GM13976 (cell line): ENCODE measurements around the gene EEIG1.

Experiments
- DNase-seq: peaks from one replicate; pipeline ENCODE4 v3.0.0; 2012; ENCODE audit warnings: low spot score
- in situ Hi-C: fragments of 300-500 bp; cut with MboI; formaldehyde crosslinking; loops from one replicate; pipeline ENCODE4 v1.12.0; 2022; ENCODE audit warnings: low sequenced_read_pairs, mixed read lengths, inconsistent platforms; ENCODE audit not compliant: unreplicated experiment
- TF ChIP-seq, protein P1 (sequence below): IDR thresholded peaks from 2 replicates; pipeline ENCODE4 v1.5.1; 2012; ENCODE audit warnings: borderline replicate concordance, mild to moderate bottlenecking; ENCODE audit not compliant: insufficient read depth; ENCODE audit errors: extremely low read depth, missing control alignments, control extremely low read depth

The EEIG1 gene

DNA sequence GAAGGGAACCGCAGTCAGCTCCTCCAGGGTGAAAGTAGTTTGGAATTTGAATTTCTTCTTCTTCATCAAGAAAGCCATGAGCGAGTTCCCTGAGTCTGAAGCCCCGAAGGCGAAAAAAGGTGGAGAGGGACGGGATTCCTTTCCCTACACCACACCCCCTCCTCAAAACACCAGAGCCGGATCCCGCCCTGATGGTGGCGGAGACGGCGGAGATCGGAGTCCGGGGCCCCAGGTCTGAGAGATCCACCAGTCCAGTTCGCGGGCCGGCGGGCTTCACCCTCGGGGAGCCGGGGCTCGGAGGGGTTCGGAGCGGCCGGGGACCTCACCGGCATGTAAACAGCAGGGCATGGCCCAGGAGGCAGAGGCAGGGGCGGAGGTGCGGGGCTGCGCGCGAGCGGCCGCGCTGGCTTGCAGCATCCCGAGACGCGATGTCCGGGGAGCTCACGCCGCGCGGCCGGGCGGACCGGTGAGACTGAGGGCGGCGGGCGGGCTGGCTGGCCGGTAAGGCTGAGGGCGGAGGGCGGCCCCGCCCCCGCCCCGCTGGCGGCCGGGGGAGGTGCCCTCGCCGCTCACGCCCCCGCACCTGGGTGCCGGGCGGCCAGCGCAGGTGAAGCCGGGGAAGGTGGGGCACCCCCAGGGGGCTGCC is 606 bp downstream of the EEIG1 start:
- in situ Hi-C loops, result no loop called here
- DNase-seq, result no peak
- TF ChIP-seq, protein P1, sequence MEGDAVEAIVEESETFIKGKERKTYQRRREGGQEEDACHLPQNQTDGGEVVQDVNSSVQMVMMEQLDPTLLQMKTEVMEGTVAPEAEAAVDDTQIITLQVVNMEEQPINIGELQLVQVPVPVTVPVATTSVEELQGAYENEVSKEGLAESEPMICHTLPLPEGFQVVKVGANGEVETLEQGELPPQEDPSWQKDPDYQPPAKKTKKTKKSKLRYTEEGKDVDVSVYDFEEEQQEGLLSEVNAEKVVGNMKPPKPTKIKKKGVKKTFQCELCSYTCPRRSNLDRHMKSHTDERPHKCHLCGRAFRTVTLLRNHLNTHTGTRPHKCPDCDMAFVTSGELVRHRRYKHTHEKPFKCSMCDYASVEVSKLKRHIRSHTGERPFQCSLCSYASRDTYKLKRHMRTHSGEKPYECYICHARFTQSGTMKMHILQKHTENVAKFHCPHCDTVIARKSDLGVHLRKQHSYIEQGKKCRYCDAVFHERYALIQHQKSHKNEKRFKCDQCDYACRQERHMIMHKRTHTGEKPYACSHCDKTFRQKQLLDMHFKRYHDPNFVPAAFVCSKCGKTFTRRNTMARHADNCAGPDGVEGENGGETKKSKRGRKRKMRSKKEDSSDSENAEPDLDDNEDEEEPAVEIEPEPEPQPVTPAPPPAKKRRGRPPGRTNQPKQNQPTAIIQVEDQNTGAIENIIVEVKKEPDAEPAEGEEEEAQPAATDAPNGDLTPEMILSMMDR, result no peak

DNA sequence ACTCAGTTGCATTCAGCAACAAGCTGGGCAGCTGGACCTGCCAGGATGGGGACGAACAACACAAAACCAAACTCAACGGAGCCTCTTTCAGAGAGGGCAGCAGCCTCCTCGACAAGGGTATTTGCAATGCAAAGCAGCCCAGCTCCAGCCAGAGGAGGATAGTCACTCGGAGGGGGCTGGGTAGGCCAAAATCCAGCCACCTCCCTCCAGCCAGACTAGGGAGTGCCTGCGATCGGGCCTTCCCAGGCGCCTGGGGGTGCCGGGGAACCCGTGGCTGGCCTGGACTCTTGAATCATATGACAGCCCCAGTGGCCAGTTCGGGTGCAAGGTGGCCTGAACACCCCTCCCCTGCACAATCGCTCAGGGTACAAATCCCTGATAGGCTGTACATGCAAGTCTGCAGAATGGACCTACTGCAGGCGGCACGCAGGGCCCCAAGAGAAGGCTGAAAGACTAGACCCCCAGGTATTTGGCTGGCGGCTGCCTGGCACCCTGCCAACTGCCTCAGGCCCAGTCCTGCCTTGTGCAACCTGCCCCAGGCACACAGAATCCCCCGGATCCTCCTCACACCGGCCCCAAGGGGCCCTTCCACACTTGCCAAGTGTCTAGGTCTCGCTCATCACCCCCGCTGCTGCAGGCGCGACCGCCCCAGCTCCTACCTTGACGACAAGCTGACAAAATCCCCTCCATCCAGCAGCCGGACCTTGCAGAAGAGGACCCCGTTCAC is 1.3 kb downstream of the EEIG1 start:
- TF ChIP-seq, protein P1, result no peak
- in situ Hi-C loops, result no loop called here
- DNase-seq, result peak; percentile 69

DNA sequence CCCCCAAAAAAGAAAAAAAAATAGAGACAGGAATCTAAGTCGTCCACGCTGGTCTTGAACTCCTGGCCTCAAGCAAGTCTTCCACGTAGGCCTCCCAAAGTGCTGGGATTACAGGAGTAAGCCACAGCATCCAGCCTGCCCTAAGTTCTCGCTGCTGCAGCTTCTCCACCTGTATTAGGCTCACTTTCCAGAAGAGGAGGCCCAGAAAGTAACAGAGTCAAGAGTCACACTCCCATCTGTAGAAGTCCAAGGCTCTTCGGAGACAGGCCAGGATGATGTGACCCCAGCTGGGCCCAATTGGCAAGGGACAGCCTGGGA is 1.8 kb downstream of the EEIG1 start:
- DNase-seq, result no peak
- TF ChIP-seq, protein P1, result no peak
- in situ Hi-C loops, result no loop called here

DNA sequence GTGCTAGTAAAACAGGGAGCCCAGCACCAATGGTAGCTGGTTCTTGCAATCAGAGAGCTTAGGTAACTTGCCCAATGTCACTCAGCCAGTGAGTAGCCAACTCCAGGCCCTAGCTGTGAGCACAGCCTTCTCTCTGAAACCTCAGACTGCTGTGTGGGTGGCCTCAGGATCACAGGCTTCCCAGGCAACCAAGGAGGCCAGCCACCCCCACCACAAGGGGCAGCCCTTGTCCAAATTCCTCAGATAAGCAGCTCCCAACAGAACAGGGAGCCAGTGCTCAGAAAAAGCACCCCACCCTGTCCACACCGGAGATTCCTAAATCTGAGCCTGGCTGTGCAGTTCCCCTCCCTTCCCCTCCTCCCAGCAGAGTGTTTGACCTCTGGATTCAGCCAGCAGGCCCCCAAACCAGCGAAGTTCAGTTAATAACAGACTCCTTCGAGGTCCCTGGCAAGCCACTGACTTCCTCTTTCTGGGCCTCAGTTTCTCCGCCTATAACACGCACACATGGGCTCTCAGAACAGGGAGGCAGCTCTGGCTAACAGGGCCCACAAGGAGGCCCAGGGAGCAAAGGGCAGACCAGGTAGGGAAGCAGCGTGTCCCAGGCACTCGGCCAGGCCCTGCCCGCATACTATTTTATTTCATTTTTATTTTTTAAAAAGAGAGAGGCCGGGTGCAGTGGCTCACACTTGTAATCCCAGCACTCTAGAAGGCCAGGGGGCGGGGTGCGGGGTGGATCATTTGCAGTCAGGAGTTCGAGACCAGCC is 2.7 kb downstream of the EEIG1 start:
- no peak for DNase-seq
- TF ChIP-seq, protein P1, result no peak
- in situ Hi-C loops, result no loop called here

DNA sequence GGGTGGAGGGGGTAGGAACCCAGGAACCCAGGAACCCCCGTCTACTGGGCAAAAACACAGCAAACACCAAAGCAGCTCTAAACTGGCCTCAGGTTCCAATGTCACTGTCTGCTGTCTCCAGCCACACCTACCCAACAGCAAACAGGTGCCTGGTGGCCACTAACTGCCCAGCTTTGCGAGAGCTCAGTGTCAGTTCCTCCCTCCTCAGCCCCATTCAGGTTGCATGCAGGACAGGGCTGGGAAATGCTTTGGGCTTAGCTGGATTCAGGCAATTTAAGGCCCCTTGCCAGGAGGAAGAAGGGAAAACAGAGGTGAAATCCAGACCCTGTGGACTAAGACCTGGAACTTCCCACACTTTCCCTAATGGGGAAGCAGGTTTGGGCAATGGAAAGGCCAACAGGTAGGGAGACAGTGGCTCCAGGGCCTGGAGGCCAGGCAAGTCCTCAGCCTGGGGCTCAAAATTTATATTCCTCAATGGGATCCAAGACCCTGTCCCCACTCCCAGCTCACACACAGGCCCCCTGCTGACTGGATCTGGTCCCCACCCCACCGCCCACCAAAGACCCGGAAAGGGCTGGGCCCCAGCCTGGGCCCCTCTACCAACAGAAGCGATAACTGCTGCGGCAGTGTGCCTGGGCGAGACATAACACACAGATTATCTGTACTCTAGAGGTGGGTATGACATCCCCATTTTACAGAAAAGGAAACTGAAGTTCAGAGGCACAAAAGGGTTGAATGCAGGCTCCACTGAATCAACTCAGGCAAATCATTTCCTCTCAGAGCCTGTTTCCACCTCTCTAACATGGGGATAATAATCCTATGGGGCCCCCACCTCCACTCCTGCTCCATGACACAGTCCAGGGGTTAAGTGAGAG is 3.5 kb downstream of the EEIG1 start:
- in situ Hi-C loops, result no loop called here
- DNase-seq, result no peak
- TF ChIP-seq, protein P1, result no peak

DNA sequence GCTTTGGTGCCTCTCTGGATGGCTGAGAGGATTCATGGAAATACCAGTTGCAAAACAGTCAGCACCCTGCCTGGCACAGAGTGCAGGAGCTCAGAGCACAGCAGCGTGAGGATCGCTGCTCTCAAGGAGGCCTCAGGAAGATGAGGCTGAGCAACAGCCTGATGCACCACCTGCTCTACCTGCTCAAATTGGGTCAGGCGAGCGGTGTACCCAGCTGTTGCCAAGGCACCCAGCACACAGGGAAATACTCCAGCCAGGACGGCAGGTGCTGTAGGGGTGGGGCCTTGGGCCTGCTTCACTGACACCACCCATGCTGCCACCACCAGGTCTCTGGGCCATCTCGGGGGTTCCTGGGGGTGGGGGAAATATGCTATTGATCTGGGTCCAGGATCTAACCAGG is 4.3 kb downstream of the EEIG1 start:
- no peak for DNase-seq
- in situ Hi-C loops, result no loop called here
- TF ChIP-seq, protein P1, result no peak
